Parathyroid adenoma (tissue), 2 donors: ENCODE data around the gene ANKRD49.

Source experiments
- H2AFZ ChIP-seq: fragments of 300-600 bp; sonication (generic); one replicate; pipeline ENCODE4 v1.7.0; 2017; ENCODE audit warnings: antibody characterized with exemption, mild to moderate bottlenecking
- H3K27ac ChIP-seq: fragments of 300-600 bp; sonication (generic); one replicate; pipeline ENCODE4 v1.7.0; 2017
- H3K27me3 ChIP-seq: fragments of 300-600 bp; sonication (generic); one replicate; pipeline ENCODE4 v1.7.0; 2017; ENCODE audit warnings: low read length; ENCODE audit not compliant: control insufficient read depth, insufficient read depth
- H3K36me3 ChIP-seq: fragments of 300-600 bp; sonication (generic); one replicate; pipeline ENCODE4 v1.7.0; 2017; ENCODE audit warnings: low read length; ENCODE audit not compliant: control insufficient read depth, insufficient read depth
- H3K4me1 ChIP-seq: fragments of 300-600 bp; sonication (generic); one replicate; pipeline ENCODE4 v1.7.0; 2017; ENCODE audit warnings: control low read depth
- H3K4me2 ChIP-seq: fragments of 300-600 bp; sonication (generic); one replicate; pipeline ENCODE4 v1.7.0; 2017; ENCODE audit warnings: low read length
- H3K4me3 ChIP-seq: fragments of 300-600 bp; sonication (generic); one replicate; pipeline ENCODE4 v1.7.0; 2017; ENCODE audit warnings: low read depth, low read length
- H3K79me2 ChIP-seq: fragments of 300-600 bp; sonication (generic); one replicate; pipeline ENCODE4 v1.7.0; 2017; ENCODE audit warnings: control low read depth
- H3K9ac ChIP-seq: fragments of 300-600 bp; sonication (generic); one replicate; pipeline ENCODE4 v1.7.0; 2017; ENCODE audit warnings: mild to moderate bottlenecking
- H3K9me3 ChIP-seq: fragments of 300-600 bp; sonication (generic); one replicate; pipeline ENCODE4 v1.7.0; 2017; ENCODE audit warnings: low read length; ENCODE audit not compliant: control insufficient read depth
- CTCF ChIP-seq: fragments of 300-600 bp; sonication (generic); IDR thresholded peaks from one replicate; pipeline ENCODE4 v1.7.0; 2017; ENCODE audit warnings: antibody characterized with exemption, mild to moderate bottlenecking
- donor health status: primary hyperparathyroidism.

ANKRD49 gene

GRCh38 chr11:94521684-94522083 is 27.9 kb downstream of the ANKRD49 start:
- H3K9ac ChIP-seq: no peak overlapping the region
- H3K79me2 ChIP-seq: no peaks in the 10 kb centered on the region
- no peaks in the 10 kb centered on the region for H3K27me3 ChIP-seq
- no peaks in the 10 kb centered on the region for H3K36me3 ChIP-seq
- H2AFZ ChIP-seq: no peak overlapping the region
- H3K4me1 ChIP-seq: no peaks in the 10 kb centered on the region
- no peak overlapping the region for H3K4me3 ChIP-seq
- H3K4me2 ChIP-seq: no peak overlapping the region
- H3K27ac ChIP-seq: no peak overlapping the region
- no peak for TF ChIP-seq CTCF
- H3K9me3 ChIP-seq: no peaks in the 10 kb centered on the region

- no peak overlapping the region for H3K4me2 ChIP-seq
- no peak overlapping the region for H3K27ac ChIP-seq
- H3K9me3 ChIP-seq: no peaks in the 10 kb centered on the region
- no peak overlapping the region for H3K9ac ChIP-seq
- H3K27me3 ChIP-seq: no peaks in the 10 kb centered on the region
- no peaks in the 10 kb centered on the region for H3K36me3 ChIP-seq
- no peaks in the 10 kb centered on the region for H3K4me1 ChIP-seq
- no peak overlapping the region for H3K4me3 ChIP-seq
- H2AFZ ChIP-seq: no peak overlapping the region
- no peaks in the 10 kb centered on the region for H3K79me2 ChIP-seq
- no peak for TF ChIP-seq CTCF
These were observed 30.6 kb downstream of the ANKRD49 start for GRCh38 chr11:94524341-94524740.

- no peaks in the 10 kb centered on the region for H3K79me2 ChIP-seq
- H3K9ac ChIP-seq: no peak overlapping the region
- no peaks in the 10 kb centered on the region for H3K36me3 ChIP-seq
These were observed 32.0 kb downstream of the ANKRD49 start for GRCh38 chr11:94525546-94526324.

GRCh38 chr11:94526645-94527438 is 33.1 kb downstream of the ANKRD49 start:
- Histone ChIP-seq H3K9me3 (no peaks in the 10 kb centered on the region), H3K79me2 (no peaks in the 10 kb centered on the region), H3K9ac (no peak overlapping the region), H2AFZ (no peak overlapping the region), H3K27me3 (no peaks in the 10 kb centered on the region), H3K36me3 (no peaks in the 10 kb centered on the region), H3K4me3 (no peak overlapping the region), H3K27ac (no peak overlapping the region), H3K4me2 (no peak overlapping the region), H3K4me1 (no peaks in the 10 kb centered on the region)
- no peak for TF ChIP-seq CTCF

More at GRCh38 chr11:94525546-94526324, 32.0 kb downstream of the ANKRD49 start:
- H3K4me3 ChIP-seq: no peak overlapping the region
- no peaks in the 10 kb centered on the region for H3K4me1 ChIP-seq
- no peaks in the 10 kb centered on the region for H3K27me3 ChIP-seq
- H3K27ac ChIP-seq: no peak overlapping the region
- H3K4me2 ChIP-seq: no peak overlapping the region
- no peaks in the 10 kb centered on the region for H3K9me3 ChIP-seq
- no peak overlapping the region for H2AFZ ChIP-seq
- no peak for TF ChIP-seq CTCF
